OCI-LY7 (cell line): ENCODE measurements around the gene CBFA2T2.

Experiments
- CTCF ChIP-seq: fragments of 200-600 bp; sonication (generic); conservative IDR thresholded peaks from 2 replicates; pipeline ENCODE4 v1.5.1; 2014; ENCODE audit warnings: mild to moderate bottlenecking, antibody characterized with exemption, low read length, moderate library complexity, mixed read lengths
- EZH2phosphoT487 ChIP-seq: fragments of 200-600 bp; sonication (generic); IDR thresholded peaks from 2 replicates; pipeline ENCODE4 v1.6.1; 2018; ENCODE audit warnings: low read depth, borderline replicate concordance, mild to moderate bottlenecking, mixed run types, antibody characterized with exemption, low read length, moderate library complexity, mixed read lengths

GRCh38 chr20:33443512-33444239 lies 46.2 kb upstream of the CBFA2T2 start, which contains the start of gene SNTA1:
- no peak for TF ChIP-seq CTCF
- no peak for TF ChIP-seq EZH2phosphoT487
